PFSK-1 (cell line): ENCODE measurements around the gene RAD51B.

ENCODE experiments used
- FOXP2 ChIP-seq: optimal IDR thresholded peaks from 2 replicates; pipeline ENCODE3; 2011; ENCODE audit warnings: borderline replicate concordance, control low read depth, inconsistent platforms; ENCODE audit not compliant: insufficient read depth; ENCODE audit errors: extremely low read length, extremely low read depth
- POLR2AphosphoS5 ChIP-seq: IDR thresholded peaks from 2 replicates; pipeline ENCODE4 v1.6.1; 2012; ENCODE audit warnings: low read depth, mild to moderate bottlenecking, control low read depth, low read length, moderate library complexity
- SIN3A ChIP-seq: IDR thresholded peaks from 2 replicates; pipeline ENCODE4 v1.6.1; 2012; ENCODE audit warnings: mild to moderate bottlenecking, low read length, moderate library complexity, borderline replicate concordance; ENCODE audit not compliant: insufficient read depth
- TAF1 ChIP-seq: IDR thresholded peaks from 2 replicates; pipeline ENCODE4 v1.6.1; 2012; ENCODE audit warnings: low read length, control low read depth, borderline replicate concordance; ENCODE audit not compliant: insufficient read depth

DNA sequence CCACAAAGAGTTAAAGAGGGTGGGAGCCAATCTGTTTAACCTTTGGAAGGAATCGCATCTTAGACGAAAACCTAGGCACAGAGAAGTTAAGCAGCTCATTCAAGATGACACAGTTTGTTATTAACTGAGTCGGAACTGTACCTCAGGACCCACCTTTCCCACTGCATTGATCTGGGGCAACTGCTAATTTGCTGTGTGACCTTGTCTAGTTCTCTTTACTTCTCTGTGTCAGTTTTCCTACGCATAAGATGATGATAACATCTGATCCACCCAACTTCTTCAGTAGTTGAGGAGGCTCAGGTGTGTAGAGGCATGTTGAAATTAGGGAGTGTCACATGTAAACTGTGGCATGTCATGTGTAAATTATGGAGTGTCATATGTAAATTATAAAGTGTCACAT is 787.1 kb downstream of the RAD51B start:
- TF ChIP-seq POLR2AphosphoS5 (no peak), SIN3A (no peak), FOXP2 (no peak), TAF1 (no peak)
